GM10248 (cell line): Measurements from ENCODE around the gene GPR62.

Experiments used
- CTCF ChIA-PET: fragments of 300-600 bp; sonication (Branson Sonifier 250); formaldehyde crosslinking; extraction: SDS; loops from one replicate; lab custom pipeline; 2021; ENCODE audit warnings: antibody characterized with exemption; lab: Yijun Ruan, JAX
- POLR2A ChIA-PET: fragments of 350-650 bp; sonication (Branson Sonifier 250); formaldehyde crosslinking; extraction: SDS; loops from one replicate; lab custom pipeline; 2020; ENCODE audit warnings: antibody characterized with exemption; lab: Yijun Ruan, JAX
- DNase-seq: peaks from one replicate; pipeline ENCODE4 v3.0.0; 2012; ENCODE audit errors: extremely low spot score
- CTCF ChIP-seq: IDR thresholded peaks from 2 replicates; pipeline ENCODE4 v1.5.1; 2012; ENCODE audit warnings: mild to moderate bottlenecking, low read depth; ENCODE audit errors: extremely low read depth, missing control alignments, control extremely low read depth

Gene GPR62

GRCh38 chr3:52001443-52001974, 46.3 kb downstream of the GPR62 start:
- DNase-seq: peak; percentile 94
- ChIA-PET CTCF (interaction anchor here (0.6 to 6.4 kb wide), 44 partner anchors 9 to 445 kb away, joined by 3 to 172 read pairs (median 5); partner anchors contain the start of genes ABHD14A, ABHD14B, ACY1 and DUSP7), POLR2A (interaction anchor here (0.6 to 0.7 kb wide), 2 partner anchors 69 to 247 kb away, joined by 6 read pairs; no protein-coding TSS in a partner anchor)
- TF ChIP-seq CTCF: peak; percentile 99

- ChIA-PET POLR2A (no interaction called here), CTCF (interaction anchor here (0.7 to 6.4 kb wide), 24 partner anchors 11 to 444 kb away, joined by 3 to 172 read pairs (median 6); partner anchors contain the start of genes ABHD14A, ABHD14B, ACY1 and DUSP7)
- no peak for TF ChIP-seq CTCF
- no peak for DNase-seq
Observed at GRCh38 chr3:52002748-52003147, 47.6 kb downstream of the GPR62 start.

- CTCF ChIA-PET: interaction anchor here (0.8 to 6.4 kb wide), 9 partner anchors 9 to 155 kb away, joined by 3 to 172 read pairs (median 22); partner anchors contain the start of genes DUSP7 and RPL29
- peak; percentile 33 for TF ChIP-seq CTCF
- no peak for DNase-seq
- POLR2A ChIA-PET: interaction anchor here (1.2 kb wide), 1 partner anchor 8 kb away, joined by 3 read pairs; the partner anchor contains the start of gene RPL29
Observed at GRCh38 chr3:52004163-52004787, 49.1 kb downstream of the GPR62 start.

- DNase-seq: no peak
- POLR2A ChIA-PET: interaction anchor here (1.2 kb wide), 1 partner anchor 9 kb away, joined by 3 read pairs; the partner anchor contains the start of gene RPL29
- CTCF ChIA-PET: interaction anchor here (1.0 to 6.4 kb wide), 8 partner anchors 10 to 139 kb away, joined by 3 to 172 read pairs (median 42); partner anchors contain the start of genes DUSP7 and RPL29
- no peak for TF ChIP-seq CTCF
Observed at GRCh38 chr3:52004906-52005395, 49.8 kb downstream of the GPR62 start.

- TF ChIP-seq CTCF: no peak
- no peak for DNase-seq
- CTCF ChIA-PET: interaction anchor here (1.0 to 6.4 kb wide), 5 partner anchors 10 to 138 kb away, joined by 3 to 172 read pairs (median 7); partner anchors contain the start of gene RPL29
- POLR2A ChIA-PET: interaction anchor here (1.2 kb wide), 1 partner anchor 10 kb away, joined by 3 read pairs; the partner anchor contains the start of gene RPL29
Observed at GRCh38 chr3:52005571-52005986, 50.4 kb downstream of the GPR62 start.
